Skeletal muscle cell (primary cell): ENCODE measurements around the gene ERC2.

ENCODE experiments used
- DNase-seq: peaks from one replicate; pipeline ENCODE4 v3.0.0-alpha.2; 2010; ENCODE audit warnings: low read depth
- H3K4me3 ChIP-seq: 2 replicates; pipeline ENCODE4 v1.5.1; 2011; ENCODE audit warnings: low read depth, mild to moderate bottlenecking, control low read depth, low read length, moderate library complexity

ERC2 gene

DNA sequence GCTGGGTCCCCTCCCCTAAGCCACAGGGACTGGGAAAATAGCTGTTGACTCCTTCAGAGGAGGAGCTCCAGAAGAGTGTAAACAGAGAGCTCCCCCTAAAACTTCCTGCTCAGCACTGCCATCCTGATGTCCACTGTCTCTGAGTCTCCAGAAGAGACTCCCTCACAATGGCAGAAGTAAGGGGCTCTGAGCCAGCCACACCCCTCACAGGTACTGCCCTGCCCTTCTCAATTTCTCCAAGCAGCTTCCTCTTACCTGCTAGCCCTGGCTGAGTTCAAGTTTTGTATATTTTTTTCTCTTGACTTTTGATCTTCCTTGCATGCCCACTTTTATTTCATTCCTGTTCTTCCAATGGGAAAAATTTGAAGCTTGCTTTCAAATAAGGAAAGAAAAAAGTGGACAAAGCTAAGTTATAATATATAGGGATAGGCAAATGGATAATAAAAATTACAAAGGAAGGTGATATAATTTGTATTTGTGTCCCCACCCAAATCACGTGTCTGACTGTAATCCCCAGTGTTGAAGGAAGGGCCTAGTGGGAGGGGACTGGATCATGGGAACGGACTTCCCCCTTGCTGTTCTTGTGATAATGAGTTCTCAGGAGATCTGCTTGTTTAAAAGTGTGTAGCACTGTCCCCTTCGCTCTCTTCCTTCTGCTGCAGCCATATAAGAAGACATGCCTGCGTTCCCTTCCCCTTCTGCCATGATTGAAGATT lies 539.0 kb downstream of the ERC2 start:
- DNase-seq: no peak
- H3K4me3 ChIP-seq: no peak overlapping the region

DNA sequence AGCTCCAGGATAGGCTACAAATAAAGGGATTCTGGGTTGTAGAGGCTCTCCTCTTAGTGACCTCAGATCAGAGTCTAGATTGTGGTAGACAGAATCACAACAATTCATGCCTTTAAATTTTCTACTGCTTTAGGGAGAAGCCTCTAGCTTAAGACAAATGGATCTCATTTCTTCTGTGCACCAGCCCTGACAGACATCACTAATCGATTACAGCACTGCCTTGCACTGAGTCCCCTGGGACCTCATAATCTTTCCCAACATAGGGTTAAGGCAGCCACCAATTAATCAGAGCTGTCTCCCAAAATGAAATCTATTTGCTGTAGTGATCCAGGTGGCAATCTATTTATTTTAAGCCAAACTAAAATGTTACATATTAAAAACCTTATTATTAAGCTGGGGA lies 544.6 kb downstream of the ERC2 start:
- DNase-seq: no peak
- no peak overlapping the region for H3K4me3 ChIP-seq

DNA sequence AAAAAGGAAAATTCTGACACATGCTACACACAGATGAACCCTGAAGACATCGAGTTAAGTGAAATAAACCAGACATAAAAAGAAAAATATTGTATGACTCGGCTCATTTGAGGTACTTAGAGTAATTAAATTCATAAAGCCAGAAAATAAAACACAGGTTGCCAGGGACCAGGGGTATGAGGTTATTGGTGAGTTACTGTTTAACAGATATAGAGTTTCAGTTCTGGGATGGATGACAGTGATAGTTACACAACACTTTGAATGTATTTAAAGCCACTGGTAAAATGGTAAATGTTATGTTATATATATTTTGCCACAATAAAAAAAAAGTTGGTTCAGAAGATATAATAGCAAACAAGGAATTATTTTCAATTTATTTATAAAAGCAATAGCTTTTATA lies 545.1 kb downstream of the ERC2 start:
- no peak for DNase-seq
- no peak overlapping the region for H3K4me3 ChIP-seq

DNA sequence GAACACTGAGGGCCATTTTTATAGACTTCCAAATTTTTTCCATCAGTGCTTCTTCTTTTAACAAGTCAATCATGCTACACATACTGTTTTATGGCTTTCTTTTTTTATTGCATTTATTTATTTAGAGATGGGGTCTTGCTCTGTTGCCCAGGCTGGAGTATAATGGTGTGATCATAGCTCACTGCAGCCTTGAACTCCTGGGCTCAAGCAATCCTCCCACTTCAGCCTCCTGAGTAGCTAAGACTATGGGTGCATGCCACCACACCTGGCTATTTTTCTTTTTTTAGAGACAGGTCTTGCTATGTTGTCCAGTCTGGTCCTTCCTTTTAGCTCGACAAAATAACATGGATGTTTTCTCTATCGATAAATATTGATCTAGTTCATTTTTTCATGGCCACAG lies 555.4 kb downstream of the ERC2 start:
- no peak for DNase-seq
- H3K4me3 ChIP-seq: no peak overlapping the region

DNA sequence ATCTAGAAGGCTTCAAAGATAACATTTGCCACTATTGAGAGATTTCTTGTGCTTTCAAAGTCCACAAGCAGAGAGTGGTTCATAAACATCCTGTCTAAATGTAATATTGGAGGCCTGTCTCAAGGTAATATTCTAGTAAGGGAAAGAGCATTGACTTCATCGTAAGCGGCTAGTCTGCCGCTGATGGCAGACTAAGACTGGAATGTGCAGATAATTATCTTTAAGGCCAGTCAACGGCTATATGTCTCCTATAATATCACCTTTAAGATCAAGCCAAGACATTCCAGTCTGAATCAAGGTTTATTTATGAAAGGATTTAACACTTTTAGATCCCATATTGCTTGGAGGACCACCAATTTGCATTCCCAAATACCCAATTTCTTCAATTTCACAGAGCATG lies 557.0 kb downstream of the ERC2 start:
- no peak for DNase-seq
- no peak overlapping the region for H3K4me3 ChIP-seq

DNA sequence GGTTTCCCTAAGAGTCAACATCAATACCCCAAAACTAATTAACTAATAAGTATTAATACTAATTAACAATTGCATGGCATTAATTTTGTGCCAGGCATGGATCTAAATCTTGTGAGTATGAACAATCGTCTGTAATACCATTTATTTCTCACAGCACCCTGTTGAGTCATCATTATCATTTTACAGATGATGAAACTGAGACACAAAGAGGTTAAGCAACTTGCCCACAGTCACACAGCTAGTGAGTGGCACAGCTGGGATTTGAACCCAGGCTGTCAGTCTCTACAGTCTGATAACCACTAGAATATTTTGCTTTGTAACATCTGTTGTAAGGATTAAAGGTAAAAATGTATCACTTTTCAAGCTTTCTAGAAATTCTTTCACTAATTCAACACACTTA lies 557.7 kb downstream of the ERC2 start:
- no peak overlapping the region for H3K4me3 ChIP-seq
- no peak for DNase-seq

DNA sequence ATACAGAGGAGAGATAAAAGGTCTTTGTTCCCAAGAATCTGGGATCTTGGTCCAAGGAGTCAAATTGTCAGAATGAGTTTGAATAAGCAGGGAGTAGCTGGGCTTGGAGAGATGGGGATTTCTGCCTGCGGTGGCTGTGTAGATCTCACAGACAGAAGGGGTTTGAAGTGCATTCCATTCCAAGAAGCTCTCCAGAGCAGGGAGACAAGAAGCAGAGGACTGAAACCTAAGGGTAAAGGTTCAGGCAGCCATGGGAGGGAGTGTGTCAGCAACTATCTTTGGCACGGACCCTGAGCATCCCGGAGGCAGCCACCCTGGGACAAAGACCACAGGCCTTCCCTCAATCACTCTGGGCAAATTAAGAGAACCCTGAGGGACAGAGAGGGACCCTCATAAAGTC lies 558.9 kb downstream of the ERC2 start:
- no peak for DNase-seq
- no peak overlapping the region for H3K4me3 ChIP-seq

DNA sequence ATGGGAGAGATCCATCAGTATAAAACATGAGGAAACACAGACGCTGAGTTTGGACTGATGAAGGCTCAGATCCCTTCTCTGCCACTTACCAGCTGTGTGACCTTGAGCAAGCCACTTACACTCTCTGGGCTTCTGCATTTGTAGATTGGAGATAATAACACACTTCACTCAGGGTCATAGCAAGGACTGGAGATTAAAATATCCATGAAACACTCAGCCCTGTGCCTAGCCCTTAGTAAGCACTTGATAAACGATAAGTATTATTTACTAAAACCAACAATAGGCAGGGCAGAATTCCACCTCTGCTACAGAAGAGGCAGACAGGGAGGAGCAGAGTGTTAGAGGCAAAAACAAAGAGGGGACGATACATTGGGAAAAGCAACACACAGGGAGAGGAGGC lies 560.7 kb downstream of the ERC2 start:
- no peak for DNase-seq
- H3K4me3 ChIP-seq: no peak overlapping the region

DNA sequence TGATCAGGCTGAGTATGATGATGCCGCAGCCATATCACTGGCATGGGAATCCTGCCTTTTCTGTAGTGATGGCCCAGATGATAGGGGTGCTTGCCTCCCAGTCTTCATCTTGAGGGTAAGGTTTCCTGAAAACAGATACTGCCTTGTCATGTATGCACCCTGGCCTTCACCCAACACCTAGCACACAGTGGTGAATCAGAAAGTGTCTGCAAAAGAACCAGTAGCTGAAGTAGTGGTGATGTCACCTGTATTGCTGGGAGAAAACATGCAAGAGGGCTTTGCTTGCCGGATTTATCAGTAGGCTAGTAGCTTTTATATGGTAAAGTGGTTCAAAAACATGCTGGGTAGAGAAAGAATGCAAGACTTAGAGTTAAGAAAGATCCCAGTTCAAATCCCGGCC lies 561.4 kb downstream of the ERC2 start:
- DNase-seq: no peak
- H3K4me3 ChIP-seq: no peak overlapping the region

DNA sequence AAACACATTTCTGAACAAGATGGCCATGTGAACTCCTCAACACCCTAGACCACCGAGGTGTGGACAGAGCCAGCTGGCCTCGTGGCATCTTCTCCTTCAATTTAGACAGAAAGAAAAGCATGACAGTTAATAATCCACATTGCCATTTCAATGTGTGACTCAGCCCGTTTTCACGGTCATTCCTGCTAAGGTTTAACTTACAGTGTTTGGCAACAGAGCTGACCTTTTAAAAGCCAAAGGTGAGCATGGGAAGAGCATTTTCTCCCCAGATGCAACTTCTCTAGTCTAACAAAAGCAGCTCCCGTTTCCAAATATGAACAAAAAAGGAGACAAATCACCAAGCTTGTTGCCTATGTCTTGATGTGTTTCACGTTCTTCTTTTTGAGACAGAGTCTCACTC lies 563.6 kb downstream of the ERC2 start:
- no peak overlapping the region for H3K4me3 ChIP-seq
- no peak for DNase-seq

DNA sequence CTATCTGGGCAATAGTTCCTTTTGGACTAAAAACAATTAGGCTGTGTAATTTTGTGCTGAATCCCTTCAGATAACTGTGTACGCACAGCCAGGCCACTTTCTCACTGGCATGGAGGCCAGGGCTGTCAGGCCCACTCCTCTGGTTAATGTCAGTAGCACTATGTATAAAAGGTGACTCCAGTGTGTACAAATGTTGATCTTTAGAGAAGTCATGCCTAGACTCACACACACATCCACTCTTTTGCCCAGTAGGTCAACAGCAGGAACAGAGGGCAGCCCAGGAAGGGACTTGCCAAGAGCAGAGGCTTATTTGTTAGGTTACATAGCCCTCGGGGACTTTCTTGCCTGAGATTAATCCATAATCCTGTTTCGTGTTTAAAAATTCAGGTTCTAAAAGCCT lies 564.6 kb downstream of the ERC2 start:
- DNase-seq: no peak
- no peak overlapping the region for H3K4me3 ChIP-seq

DNA sequence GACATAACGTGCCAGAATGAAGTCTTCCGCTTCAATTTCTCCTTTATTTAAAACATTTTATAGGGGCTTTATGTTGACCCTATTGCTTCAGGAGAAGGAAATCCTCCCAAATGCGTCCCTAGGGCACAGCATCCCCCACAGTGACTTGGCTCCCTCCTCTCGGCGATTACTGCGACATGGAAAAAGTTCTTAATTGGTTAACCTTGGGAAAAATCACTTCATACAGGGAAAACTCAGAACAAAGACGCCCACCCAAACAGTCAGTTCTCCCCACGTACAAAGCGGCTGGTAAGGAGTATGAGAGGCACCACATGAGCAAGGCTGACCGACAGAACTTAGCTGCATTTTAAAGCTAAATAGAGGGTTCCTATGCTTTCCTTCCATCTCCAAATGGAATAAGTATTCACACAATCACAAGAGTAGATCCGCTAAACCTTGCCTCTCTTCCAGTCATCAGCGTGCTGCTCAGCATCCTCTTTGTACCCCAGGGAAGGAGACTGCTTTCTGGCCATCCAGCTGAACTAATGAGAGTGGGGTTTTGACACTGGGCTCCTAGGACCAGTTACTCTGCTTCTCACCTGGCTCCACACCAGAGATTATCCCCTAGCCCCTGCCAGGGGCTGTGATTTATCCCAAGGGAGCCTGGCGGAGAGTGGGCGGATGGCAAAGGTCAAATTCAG lies 565.9 kb downstream of the ERC2 start:
- DNase-seq: no peak
- no peak overlapping the region for H3K4me3 ChIP-seq

DNA sequence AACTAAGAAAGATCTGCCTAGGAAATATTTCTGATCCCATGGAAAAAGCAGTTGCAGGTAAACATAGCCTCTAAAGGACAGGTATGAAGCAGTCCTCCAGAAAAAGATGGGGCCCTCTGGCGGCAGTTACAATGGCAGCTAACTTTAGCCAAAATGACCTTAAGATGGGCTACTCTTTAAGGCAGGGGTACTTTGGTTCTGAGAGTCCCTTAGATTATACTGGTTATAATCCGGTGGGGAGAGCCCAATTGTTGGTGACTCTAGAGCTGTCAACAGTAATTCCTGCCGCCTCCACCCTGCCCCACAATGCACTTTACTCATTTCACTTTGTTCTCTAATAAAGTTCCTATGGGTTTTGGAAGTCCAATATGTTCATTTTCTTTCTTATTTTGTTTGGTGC lies 568.4 kb downstream of the ERC2 start:
- DNase-seq: no peak
- no peak overlapping the region for H3K4me3 ChIP-seq

DNA sequence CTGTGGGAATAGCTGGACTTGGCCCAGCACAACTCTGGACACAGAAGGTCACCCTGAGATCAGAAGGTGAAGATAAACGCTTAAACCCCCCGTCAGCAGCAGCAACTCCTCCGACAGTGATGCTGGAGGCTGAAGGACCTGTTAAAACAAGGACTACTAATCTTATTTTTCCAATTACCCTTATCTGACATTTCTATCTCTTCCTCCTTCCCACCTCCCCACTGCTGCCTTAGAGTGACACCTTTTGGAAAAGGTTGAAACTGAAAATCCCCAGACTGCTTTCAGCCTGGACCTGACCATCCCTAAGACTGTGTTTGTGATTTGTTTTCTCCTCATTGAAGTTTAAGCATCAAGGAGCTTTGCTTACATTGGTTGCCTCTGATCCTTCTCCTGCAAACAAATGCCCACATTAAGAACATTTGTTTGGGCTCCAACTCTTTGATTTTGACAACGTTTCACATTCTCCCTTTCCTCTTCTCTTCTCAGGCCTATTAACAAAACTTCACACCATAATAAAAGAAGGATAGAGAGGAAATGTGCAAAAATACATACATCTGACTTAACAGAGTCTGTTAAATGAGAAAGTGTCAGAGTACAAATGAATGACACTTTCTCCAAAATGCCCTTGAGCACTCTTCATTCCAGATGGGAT lies 570.6 kb downstream of the ERC2 start:
- no peak overlapping the region for H3K4me3 ChIP-seq
- no peak for DNase-seq

DNA sequence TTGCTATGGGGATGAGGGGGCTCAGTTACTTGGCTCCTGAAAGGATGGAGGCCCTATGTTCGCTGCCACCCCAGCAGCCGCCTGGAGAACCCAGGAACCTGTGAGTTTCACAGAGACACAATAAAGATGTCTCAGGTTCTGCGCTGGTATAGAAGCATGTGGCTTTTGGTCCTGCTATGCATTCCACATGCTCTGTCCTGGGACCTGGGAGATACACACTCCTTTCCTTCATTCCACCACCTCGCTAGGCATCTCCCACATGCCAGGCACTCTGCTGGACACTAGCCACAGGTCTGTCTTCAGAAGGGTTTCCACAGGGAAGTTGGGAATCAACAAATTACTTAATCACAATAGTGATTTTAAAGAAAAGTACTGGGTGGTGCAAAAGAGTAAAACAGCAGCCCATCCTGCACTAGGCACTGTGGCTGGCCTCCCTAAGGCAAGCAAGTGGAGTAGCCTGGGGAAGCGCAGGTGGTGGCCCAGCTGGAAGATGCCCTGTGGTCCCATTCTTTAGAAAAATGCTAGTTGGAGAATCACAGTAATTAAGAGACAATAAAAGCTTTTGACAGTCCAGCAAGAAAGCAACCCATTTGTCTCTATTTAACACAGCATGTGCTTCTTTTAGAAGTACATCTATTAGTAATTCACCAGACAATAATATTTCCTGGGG lies 572.2 kb downstream of the ERC2 start:
- H3K4me3 ChIP-seq: no peak overlapping the region
- no peak for DNase-seq

DNA sequence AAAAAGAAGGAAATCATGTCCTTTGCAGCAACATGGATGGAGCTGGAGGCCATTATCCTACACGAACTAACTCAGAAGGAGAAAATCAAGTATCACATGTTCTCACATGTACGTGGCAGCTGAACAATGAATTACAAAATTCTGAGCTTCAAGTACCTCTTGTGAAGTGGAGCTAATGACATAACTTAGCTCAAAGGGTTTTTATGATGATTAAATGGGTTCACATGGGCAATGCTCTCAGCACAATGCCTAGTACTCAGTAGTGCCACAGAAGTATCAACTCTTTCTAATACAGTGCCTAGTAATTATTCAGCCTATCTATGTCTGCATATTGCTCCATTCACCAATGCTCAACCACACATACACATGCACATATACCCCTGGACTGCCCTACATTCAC lies 573.7 kb downstream of the ERC2 start:
- no peak overlapping the region for H3K4me3 ChIP-seq
- no peak for DNase-seq

DNA sequence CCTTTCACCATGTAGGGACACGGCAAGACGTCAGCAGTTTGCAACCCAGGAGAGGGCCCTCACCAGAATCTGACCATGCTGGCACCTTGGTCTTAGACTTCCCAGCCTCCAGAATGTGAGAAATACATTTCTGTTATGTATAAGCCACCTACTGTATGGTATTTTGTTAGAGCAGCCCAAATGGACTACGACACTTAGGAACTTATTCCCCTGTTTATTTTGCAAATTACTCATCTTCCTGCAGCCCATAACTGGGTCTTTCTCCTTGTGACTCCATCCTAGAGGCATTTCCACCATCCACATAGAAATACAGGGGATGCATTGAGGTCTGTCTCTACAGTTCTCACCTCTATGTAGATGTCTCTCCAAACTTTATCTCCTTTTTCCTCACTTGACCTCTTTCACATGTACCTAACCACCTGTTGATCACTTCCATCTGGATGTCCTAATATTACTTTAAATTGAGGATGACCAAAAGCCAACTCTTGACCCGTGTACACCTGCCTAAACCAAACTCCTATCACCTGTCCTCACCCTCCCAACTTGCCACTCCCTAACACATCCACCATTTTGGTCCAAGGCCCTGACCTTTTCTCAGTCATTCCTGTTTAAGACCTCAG lies 575.1 kb downstream of the ERC2 start:
- no peak overlapping the region for H3K4me3 ChIP-seq
- DNase-seq: no peak

DNA sequence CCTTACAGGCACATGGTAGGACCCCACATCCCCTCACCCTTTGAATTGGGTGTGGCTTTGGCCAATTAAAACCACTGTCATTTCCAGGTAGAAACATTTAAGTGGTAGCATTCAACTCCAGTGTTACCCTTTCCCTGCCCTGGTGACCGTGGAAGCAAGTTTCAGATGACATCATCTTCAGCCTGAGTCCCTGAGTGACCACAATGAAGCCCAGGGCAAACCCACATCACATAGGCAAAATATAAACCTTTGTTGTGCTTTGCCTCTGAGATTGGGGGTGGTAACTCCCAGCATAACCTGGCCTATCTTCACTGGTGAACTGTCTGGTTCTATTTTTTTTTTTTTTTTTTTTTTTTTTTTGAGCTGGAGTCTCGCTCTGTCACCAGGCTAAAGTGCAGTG lies 577.2 kb downstream of the ERC2 start:
- H3K4me3 ChIP-seq: no peak overlapping the region
- DNase-seq: no peak

DNA sequence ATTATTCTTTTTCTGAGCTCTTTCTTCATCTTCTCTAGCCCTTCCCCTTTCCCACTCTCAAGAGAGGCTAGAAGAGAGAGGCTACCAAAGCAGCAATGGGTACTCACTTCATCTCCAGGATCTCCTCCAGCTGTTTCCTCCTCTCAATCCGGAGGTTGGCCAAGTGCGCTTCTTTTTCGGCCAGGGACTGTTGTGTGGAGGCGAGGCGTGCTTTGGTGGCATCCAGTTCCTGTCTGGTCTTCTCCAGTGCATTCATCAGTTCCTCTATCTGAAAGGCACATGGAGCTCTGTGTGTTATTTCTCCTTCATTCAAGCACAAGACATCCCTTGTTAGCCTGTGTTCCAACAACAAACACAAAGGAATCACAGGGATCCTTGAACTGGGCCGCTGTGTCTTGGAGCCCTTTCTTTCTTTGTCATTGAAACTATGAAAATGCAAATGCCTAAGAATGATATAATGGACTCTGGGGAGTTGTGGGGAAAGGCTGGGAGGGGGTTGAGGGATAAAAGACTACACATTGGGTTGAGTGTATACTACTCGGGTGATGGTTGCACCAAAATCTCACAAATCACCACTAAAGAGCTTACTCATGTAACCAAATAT lies 579.9 kb downstream of the ERC2 start:
- no peak for DNase-seq
- H3K4me3 ChIP-seq: no peak overlapping the region

DNA sequence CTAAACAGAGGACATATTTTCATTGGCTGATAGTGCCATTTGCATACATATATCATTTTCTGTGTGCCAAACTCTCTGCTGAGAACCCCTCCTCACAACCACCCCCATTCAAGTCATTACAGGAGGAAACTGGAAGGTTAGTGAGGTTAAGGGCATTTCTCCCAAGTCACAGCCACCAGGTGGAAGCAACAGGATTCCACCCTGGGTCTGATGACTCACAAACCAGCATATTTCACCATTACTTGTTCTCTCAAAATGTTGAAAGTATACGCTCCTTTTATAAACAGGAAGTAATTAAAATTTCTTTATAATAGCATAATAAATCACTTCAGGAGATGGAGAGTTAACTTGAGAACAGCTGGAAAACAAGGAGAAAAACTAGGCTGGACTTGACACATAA lies 582.5 kb downstream of the ERC2 start:
- no peak overlapping the region for H3K4me3 ChIP-seq
- DNase-seq: peak; percentile 11
